GM23338 (cell line): ENCODE data around the gene TPST1. TPM values are rescaled to one million over a fixed set of nuclear protein-coding genes. Genes with fewer than 3 reads are reported as not detected.

Experiments
- ATAC-seq: fragments of 200-7000 bp; cut with Tn5 transposase; 3 replicates; pipeline ENCODE4 v1.9.1; 2020
- DNase-seq: peaks from one replicate; pipeline ENCODE4 v3.0.0-alpha.2; 2015; ENCODE audit warnings: low spot score
- H2AFZ ChIP-seq: fragments of 200-600 bp; sonication (generic); 2 replicates; pipeline ENCODE4 v1.8.0; 2016; ENCODE audit warnings: antibody characterized with exemption, mild to moderate bottlenecking, moderate library complexity
- H3F3A ChIP-seq: fragments of 200-600 bp; sonication (generic); replicated peaks from 2 replicates; pipeline ENCODE4 v1.8.0; 2017; ENCODE audit warnings: antibody characterized with exemption, mixed run types, low read depth
- H3K27ac ChIP-seq: fragments of 200-600 bp; sonication (generic); 2 replicates; pipeline ENCODE4 v1.6.1; 2016; ENCODE audit warnings: low read depth
- H3K27me3 ChIP-seq: fragments of 200-600 bp; sonication (generic); 2 replicates; pipeline ENCODE4 v1.8.0; 2016; ENCODE audit warnings: mild to moderate bottlenecking, mixed run types, moderate library complexity; ENCODE audit not compliant: insufficient read depth
- H3K36me3 ChIP-seq: fragments of 200-600 bp; sonication (generic); 2 replicates; pipeline ENCODE4 v1.8.0; 2016; ENCODE audit warnings: mild to moderate bottlenecking; ENCODE audit not compliant: insufficient read depth
- H3K4me1 ChIP-seq: fragments of 200-600 bp; sonication (generic); 2 replicates; pipeline ENCODE4 v1.8.0; 2016; ENCODE audit warnings: mild to moderate bottlenecking, moderate library complexity; ENCODE audit not compliant: insufficient read depth
- H3K4me2 ChIP-seq: fragments of 200-600 bp; sonication (generic); 2 replicates; pipeline ENCODE4 v1.7.1; 2017; ENCODE audit warnings: mixed run types
- H3K4me3 ChIP-seq: fragments of 200-600 bp; sonication (generic); 2 replicates; pipeline ENCODE4 v1.6.1; 2016; ENCODE audit warnings: mixed run types
- H3K79me2 ChIP-seq: fragments of 200-600 bp; sonication (generic); replicated peaks from 2 replicates; pipeline ENCODE4 v1.8.0; 2017; ENCODE audit warnings: mild to moderate bottlenecking; ENCODE audit not compliant: insufficient read depth
- H3K9me2 ChIP-seq: fragments of 200-600 bp; sonication (generic); 2 replicates; pipeline ENCODE4 v1.8.0; 2017; ENCODE audit not compliant: insufficient read depth
- H4K20me1 ChIP-seq: fragments of 200-600 bp; sonication (generic); replicated peaks from 2 replicates; pipeline ENCODE4 v1.8.0; 2017; ENCODE audit warnings: mild to moderate bottlenecking; ENCODE audit not compliant: insufficient read depth
- H3K27ac Mint-ChIP-seq: 2 replicates; pipeline ENCODE4 v1.8.0; 2020; ENCODE audit warnings: inconsistent platforms, mild to moderate bottlenecking, moderate library complexity, mixed read lengths
- H3K27me3 Mint-ChIP-seq: 3 replicates; pipeline ENCODE4 v1.8.0; 2022; ENCODE audit warnings: low read depth, mild to moderate bottlenecking, moderate library complexity, mixed read lengths, inconsistent platforms; ENCODE audit not compliant: insufficient read depth, poor library complexity
- H3K36me3 Mint-ChIP-seq: 3 replicates; pipeline ENCODE4 v1.8.0; 2021; ENCODE audit warnings: low read depth, mild to moderate bottlenecking, inconsistent platforms, moderate library complexity, mixed read lengths
- H3K4me1 Mint-ChIP-seq: 3 replicates; pipeline ENCODE4 v1.8.0; 2020; ENCODE audit warnings: mild to moderate bottlenecking, inconsistent platforms, mixed read lengths
- H3K4me3 Mint-ChIP-seq: 3 replicates; pipeline ENCODE4 v1.8.0; 2021; ENCODE audit warnings: moderate library complexity, mild to moderate bottlenecking, inconsistent platforms, mixed read lengths
- H3K9me3 Mint-ChIP-seq: 3 replicates; pipeline ENCODE4 v1.8.0; 2020; ENCODE audit warnings: moderate library complexity, mild to moderate bottlenecking, inconsistent platforms, mixed read lengths
- CREB1 ChIP-seq: fragments of 250-450 bp; sonication (Bioruptor Pico); IDR thresholded peaks from 2 replicates; pipeline ENCODE4 v1.5.0; 2020; ENCODE audit warnings: low read depth, mild to moderate bottlenecking, moderate library complexity
- EZH2 ChIP-seq: fragments of 200-600 bp; sonication (generic); IDR thresholded peaks from one replicate; pipeline ENCODE4 v1.8.0; 2017; ENCODE audit warnings: antibody characterized with exemption, mild to moderate bottlenecking, low read depth; ENCODE audit not compliant: unreplicated experiment
- EZH2phosphoT487 ChIP-seq: fragments of 200-600 bp; sonication (generic); IDR thresholded peaks from one replicate; pipeline ENCODE4 v1.8.1; 2018; ENCODE audit warnings: antibody characterized with exemption; ENCODE audit not compliant: unreplicated experiment
- JUNB ChIP-seq: IDR thresholded peaks from one replicate; pipeline ENCODE4 v1.6.1; 2016; ENCODE audit warnings: antibody characterized with exemption; ENCODE audit not compliant: unreplicated experiment
- NANOG ChIP-seq: IDR thresholded peaks from 2 replicates; pipeline ENCODE4 v1.6.1; 2016; ENCODE audit warnings: antibody characterized with exemption, borderline replicate concordance
- POLR2AphosphoS5 ChIP-seq: IDR thresholded peaks from 2 replicates; pipeline ENCODE4 v1.6.1; 2016; ENCODE audit warnings: antibody characterized with exemption, low read depth
- REST ChIP-seq: IDR thresholded peaks from one replicate; pipeline ENCODE4 v1.6.1; 2018; ENCODE audit warnings: antibody characterized with exemption; ENCODE audit not compliant: unreplicated experiment
- STAT1 ChIP-seq: IDR thresholded peaks from one replicate; pipeline ENCODE4 v1.6.1; 2016; ENCODE audit warnings: antibody characterized with exemption; ENCODE audit not compliant: unreplicated experiment
- ZNF114 ChIP-seq: fragments of 250-450 bp; sonication (Bioruptor Pico); IDR thresholded peaks from 2 replicates; pipeline ENCODE4 v1.5.0; 2020; ENCODE audit warnings: mild to moderate bottlenecking, moderate library complexity
- polyA plus RNA-seq: library from polyadenylated mRNA; unstranded; fragments of >200 nt; fragmentation: Nextera tagmentation; extraction: Ambion mirVana; gene quantifications from 2 replicates; pipeline ENCODE4 v1.2.1, GENCODE V29; 2016
- total RNA-seq: library from RNA; depleted of rRNA; stranded (reverse); fragments of >200 nt; shearing (Covaris generic); gene quantifications from 2 replicates; pipeline ENCODE4 v1.2.3, GENCODE V29; 2014
- TF ChIP-seq, protein P1 (sequence below): IDR thresholded peaks from 2 replicates; pipeline ENCODE4 v1.6.1; 2016; ENCODE audit warnings: antibody characterized with exemption
- TF ChIP-seq, protein P2 (sequence below), 2 experiments: fragments of 200-600 bp in 1 of 2; sonication (generic) in 1 of 2; conservative IDR thresholded peaks; 2 replicates each; pipeline versions ENCODE4 v1.5.1 to v1.6.1; 2016 to 2017; ENCODE audit warnings: antibody characterized with exemption in 2 of 2, low read depth in 2 of 2, mild to moderate bottlenecking in 2 of 2, moderate library complexity in 1 of 2

TPST1 gene
- total and polyA plus RNA-seq, 2 experiments from 2014 or later = 10.7 to 19.2 TPM

- TF ChIP-seq, protein P1, sequence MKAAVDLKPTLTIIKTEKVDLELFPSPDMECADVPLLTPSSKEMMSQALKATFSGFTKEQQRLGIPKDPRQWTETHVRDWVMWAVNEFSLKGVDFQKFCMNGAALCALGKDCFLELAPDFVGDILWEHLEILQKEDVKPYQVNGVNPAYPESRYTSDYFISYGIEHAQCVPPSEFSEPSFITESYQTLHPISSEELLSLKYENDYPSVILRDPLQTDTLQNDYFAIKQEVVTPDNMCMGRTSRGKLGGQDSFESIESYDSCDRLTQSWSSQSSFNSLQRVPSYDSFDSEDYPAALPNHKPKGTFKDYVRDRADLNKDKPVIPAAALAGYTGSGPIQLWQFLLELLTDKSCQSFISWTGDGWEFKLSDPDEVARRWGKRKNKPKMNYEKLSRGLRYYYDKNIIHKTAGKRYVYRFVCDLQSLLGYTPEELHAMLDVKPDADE = no peak
- TF ChIP-seq ZNF114 (CRISPR knock-in tag) (no peak), CREB1 (CRISPR knock-in tag) (no peak)
- TF ChIP-seq, protein P2, sequence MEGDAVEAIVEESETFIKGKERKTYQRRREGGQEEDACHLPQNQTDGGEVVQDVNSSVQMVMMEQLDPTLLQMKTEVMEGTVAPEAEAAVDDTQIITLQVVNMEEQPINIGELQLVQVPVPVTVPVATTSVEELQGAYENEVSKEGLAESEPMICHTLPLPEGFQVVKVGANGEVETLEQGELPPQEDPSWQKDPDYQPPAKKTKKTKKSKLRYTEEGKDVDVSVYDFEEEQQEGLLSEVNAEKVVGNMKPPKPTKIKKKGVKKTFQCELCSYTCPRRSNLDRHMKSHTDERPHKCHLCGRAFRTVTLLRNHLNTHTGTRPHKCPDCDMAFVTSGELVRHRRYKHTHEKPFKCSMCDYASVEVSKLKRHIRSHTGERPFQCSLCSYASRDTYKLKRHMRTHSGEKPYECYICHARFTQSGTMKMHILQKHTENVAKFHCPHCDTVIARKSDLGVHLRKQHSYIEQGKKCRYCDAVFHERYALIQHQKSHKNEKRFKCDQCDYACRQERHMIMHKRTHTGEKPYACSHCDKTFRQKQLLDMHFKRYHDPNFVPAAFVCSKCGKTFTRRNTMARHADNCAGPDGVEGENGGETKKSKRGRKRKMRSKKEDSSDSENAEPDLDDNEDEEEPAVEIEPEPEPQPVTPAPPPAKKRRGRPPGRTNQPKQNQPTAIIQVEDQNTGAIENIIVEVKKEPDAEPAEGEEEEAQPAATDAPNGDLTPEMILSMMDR (conservative IDR thresholded peaks at IDR 0.05; ENCODE audit: low read depth in 2 of 2) = no peak
Observed at GRCh38 chr7:66238773-66239466, 33.8 kb downstream of the TPST1 start (continued).

DNA sequence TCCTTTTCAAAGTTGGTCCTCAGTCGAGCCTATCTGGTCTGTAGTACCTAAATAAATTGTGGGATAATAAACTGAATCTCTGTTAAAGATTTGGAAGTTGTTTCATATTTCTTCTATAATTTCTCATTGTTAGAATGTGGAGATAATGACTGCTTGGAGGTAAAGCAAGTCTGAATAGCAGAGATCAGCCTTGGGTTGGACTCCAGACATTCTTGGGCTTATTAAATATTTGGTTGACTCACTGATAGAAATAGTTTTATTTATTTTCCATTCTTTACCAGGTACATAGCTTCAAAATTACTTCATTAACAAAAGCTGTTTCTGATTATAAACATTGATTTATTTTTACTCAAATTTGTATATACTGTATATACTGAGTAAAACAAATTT lies 34.3 kb downstream of the TPST1 start:
- Histone ChIP-seq H3K4me3 (no peak overlapping the region), H4K20me1 (no peaks in the 10 kb centered on the region; the same call in 1 of the 2 replicates), H3K4me1 (peaks cover 6% of the 10 kb centered on the region), H3K27me3 (no peaks in the 10 kb centered on the region), H3F3A (no peaks in the 10 kb centered on the region; the same call in 1 of the 2 replicates), H3K36me3 (no peaks in the 10 kb centered on the region), H3K9me2 (no peaks in the 10 kb centered on the region), H3K27ac (no peak overlapping the region), H3K4me2 (no peak overlapping the region), H2AFZ (no peak overlapping the region), H3K79me2 (peaks cover 12% of the 10 kb centered on the region)
- Mint-ChIP-seq H3K27ac (no peak overlapping the region), H3K9me3 (no peaks in the 10 kb centered on the region), H3K4me3 (no peak overlapping the region), H3K4me1 (peaks cover 4% of the 10 kb centered on the region; the same call in 2 of the 3 replicates), H3K36me3 (no peaks in the 10 kb centered on the region), H3K27me3 (no peaks in the 10 kb centered on the region)
- DNase-seq (no peak), ATAC-seq (no peak)
- TF ChIP-seq NANOG = no peak
- no peak for TF ChIP-seq POLR2AphosphoS5
- no peak for TF ChIP-seq EZH2phosphoT487
- TF ChIP-seq CREB1 (CRISPR knock-in tag) = no peak
- TF ChIP-seq, protein P1 = no peak
- no peak for TF ChIP-seq STAT1
- no peak for TF ChIP-seq JUNB
- no peak for TF ChIP-seq EZH2
- no peak for TF ChIP-seq REST
- TF ChIP-seq, protein P2 (conservative IDR thresholded peaks at IDR 0.05; ENCODE audit: low read depth in 2 of 2) = no peak
- no peak for TF ChIP-seq ZNF114 (CRISPR knock-in tag)
